Kasumi-1 (cell line): Measurements from ENCODE around the gene PHACTR1.

ENCODE experiments used
- DNase-seq, 2 experiments: peaks; one replicate each; lab custom pipeline; 2025; lab: John Stamatoyannopoulos, UW

PHACTR1 gene

DNA sequence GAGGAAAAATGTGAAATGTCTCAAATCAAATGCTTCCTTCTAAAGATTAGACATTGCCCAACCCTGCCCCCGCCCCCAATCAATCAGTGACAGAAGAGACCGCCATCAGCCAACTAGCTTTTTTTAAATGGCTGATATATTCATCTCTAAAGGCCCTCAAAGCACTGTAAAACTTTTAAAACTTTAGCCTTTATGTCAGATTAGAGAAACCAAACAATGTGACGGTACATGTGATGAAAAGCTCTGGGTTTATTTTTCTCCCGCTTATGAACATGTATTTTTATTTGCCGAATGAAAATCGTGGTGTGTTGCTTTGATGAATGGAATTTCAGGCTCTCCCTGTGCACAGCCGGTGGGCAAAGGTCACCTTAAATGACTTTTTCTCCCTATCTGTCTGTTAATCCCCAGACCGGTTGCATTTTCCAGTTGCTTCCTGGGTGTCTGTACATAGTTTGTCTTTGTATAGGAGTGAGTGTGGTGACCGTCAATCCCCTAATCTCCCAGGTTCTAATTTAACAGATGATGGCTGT, 573.3 kb downstream of the PHACTR1 start:
- no peak for DNase-seq

DNA sequence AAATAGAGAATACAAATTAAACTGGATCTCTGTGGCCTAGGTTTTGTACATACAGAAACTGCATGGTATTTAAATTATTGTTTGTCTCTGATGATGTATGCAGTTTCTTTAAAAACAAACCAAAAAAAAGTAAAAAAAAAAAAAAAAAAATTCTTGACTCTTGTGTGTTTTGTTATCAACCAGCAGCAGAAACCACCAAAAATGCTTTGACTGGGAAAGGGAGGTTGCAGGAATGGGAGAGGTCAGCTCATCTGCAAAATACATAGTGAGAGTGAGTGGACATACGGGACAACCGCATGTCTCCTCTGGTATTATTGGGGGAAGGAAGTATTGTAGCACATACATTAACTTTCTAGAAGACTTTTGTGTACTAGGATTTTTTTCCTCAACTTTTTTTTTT, 573.8 kb downstream of the PHACTR1 start:
- no peak for DNase-seq

DNA sequence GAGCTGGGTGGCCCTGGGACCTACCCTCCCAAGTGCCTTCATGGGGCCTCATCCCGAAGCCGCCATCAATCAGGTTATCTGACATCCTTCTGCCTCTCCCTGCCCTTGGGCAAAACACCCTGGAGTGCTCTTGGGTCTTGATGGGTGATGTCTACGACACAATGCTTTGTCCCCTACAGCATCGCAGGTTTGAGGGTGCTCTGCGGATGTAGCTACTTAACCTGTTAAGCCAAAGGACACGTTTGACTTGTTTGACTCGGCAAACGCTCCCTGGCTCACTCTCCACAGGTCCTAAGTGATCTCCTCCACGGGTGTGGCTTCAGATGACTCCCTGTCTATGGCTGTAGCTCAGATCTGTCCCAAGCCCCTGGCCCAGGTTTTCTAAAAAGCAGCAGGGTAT, 576.2 kb downstream of the PHACTR1 start:
- DNase-seq = no peak

DNA sequence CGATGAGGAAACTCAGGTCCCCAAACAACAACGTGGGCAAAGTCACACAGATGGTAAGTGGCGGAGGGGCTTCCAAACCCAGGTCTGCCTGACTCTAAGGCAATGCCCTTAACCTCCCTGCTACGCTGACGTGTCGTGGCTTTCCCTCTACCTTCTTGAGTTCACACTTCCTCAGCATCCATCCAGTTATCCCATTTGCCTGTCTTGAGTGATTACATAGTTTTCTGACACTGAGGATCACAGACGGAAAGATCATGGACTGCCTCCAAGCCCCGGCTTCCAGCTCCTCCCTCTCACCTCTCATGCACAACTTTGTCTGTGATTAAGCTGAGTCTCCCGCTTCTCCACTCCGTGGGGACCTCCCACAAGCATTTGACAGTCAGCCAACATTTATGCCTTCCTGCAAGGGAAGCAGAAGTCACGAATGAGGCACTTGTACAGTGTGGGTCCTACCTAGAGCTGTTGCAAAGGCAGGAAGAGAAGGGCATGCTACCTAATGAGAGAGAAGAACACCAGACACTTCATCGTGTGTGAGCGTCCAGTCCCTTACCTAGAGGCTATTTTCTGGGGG, 578.0 kb downstream of the PHACTR1 start:
- peak; percentile 38 to 56 for DNase-seq

DNA sequence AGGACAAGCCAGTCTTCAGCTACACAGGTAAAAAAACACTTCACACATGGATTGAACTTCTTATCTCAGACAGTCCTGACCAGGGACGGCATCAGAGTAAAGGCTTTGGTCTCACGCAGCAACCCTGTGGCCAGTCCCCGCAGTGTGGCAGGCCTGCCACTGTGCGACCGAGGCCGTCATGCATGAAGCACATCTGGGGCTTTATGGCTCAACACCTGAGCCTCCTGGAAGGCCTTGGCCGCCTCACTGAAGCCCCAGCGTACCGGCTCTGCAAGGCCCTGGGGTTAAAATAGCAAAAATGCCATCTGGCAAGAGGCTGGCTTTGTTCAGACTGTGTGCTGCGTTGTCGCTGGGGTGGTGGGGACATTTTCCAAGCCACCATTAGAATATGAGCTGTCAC, 579.0 kb downstream of the PHACTR1 start:
- DNase-seq = no peak

DNA sequence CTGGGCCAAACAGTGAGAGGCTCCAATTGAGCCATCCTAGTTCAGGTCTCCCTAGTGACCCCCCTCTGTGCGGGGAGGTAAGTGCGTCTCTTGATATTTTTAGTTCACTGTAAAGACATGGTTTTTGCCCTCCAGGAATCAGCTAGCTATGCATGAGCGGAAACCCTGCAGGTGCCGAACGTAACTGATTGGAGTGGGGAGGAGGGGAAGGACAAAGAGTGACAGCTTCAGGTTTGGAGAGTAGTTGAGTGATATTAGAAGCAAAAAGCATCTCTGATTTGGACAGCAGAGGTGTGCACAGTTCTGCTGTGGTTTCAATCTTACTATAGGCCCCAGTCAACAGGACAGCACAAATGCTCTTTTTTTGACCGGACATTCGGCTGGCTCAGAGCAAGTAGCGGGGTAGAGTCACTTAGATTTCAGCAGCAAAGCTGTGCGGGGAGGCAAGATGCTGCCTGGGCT, 580.0 kb downstream of the PHACTR1 start:
- peak in 1 of 2 experiments; percentile 7 for DNase-seq

DNA sequence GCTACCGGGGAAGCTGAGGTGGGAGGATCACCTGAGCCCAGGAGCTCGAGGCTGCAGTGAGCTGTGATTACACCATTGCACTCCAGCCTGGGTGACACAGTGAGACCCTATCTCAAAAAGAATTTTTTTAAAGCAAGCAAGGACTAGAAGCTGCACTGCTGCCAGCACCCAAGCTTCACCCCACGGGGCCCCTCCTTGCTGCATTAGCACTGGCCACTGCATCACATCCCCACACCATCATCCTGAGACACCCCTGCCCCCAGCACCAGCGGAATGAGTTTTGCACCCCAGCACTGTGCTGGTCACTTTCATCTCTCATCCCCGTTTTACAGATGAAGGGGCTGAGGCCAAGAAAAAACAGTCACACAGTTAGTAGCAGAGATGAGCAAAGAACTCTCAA, 580.8 kb downstream of the PHACTR1 start:
- no peak for DNase-seq

DNA sequence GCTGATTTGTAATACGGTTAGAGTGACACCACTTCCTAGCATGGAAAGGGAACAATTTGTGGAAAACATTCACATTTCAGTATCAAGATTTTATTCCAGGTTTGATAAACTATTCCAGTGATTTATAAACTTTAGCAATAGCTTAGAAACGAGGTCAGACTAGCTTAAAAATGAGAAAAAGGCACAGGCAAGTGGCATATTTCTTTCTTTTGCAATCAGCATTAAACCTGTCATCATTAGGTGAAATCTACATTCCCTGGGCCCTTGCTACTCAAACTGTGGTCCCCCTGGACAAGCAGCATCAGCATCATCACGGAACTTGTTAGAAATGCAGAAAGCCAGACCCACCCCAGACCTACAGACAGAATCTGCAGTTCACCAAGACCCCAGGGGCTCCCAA, 581.9 kb downstream of the PHACTR1 start:
- no peak for DNase-seq

DNA sequence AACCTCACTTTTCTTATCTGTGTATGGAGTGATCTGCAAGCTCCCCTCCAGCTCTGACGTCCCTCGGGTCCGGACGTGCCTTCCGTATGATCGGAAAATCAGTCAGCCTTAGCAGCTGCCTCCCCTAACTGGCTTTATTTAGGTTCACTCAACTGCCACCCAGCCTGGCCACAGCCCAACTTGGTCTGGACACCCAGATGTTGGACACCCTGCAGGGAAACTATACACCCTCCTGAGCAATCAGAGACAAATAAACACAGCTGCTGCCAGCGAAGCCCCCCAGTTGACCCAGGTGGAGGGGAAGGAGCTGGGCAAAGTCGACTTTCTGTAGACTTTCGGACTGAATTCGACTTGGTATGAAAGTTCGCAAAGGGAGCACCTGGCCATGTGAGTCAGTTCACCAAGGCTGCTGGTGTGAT, 582.8 kb downstream of the PHACTR1 start:
- no peak for DNase-seq

DNA sequence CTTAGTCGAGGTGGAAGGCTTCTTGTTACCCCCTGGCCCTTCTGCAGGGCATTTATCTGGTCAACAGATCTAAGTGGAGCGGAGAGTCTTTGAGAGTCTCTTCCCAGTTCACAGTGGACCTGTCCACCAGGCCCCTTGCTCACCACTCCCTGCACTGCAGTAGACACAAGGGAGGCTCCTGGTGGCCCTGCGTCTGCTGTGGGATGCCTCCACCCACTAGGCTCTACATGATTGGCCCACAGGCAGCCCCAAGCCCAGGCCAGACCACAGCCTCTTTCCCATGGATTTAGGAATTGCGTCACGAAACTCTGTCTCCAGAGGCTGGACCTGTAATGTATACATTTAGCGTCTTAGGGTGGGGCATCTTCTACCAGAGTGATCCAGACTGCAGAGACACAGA, 583.4 kb downstream of the PHACTR1 start:
- no peak for DNase-seq

DNA sequence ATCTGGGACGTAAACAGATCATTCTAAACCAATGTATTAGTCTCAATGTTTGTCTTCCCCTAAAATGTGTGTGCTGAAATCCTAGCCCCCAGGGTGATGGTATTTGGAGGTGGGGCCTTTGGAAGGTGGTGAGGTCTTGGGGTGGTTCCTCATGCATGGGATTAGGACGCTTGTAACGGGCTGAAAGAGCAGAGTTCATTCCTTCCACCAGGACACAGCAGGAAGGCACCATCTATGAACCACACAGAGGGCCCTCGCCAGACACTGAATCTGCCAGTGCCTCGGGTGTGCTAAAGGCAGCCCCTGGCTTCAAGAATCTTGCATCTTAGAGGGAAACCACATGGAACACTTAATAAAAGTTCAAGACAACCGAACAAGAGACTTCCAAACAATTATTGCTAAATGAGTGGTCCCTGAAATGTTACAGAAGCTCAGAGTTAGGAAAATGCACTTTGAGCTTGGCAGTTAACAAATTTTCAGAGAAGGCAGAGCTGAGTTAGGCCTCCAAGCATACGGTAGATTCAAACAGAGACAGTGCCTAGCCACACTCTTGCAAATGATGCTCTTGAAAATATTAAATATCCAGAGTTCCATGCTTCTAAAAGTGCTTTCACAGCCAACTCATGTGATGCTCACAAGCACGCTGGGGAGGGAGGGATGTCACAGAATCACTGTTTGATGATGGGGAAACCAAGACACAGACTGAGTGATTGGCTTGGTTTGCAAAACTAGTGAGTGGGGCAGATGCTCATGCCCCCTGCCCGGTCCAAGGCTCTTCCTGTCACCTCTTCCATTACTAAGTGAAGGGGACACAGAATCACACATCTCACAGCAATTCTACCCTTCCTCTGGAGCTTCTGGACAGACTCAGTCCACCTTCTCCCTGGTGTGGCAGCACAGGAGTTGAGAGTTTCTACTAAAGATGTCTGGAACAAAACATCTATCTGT, 584.4 kb downstream of the PHACTR1 start:
- DNase-seq = no peak

DNA sequence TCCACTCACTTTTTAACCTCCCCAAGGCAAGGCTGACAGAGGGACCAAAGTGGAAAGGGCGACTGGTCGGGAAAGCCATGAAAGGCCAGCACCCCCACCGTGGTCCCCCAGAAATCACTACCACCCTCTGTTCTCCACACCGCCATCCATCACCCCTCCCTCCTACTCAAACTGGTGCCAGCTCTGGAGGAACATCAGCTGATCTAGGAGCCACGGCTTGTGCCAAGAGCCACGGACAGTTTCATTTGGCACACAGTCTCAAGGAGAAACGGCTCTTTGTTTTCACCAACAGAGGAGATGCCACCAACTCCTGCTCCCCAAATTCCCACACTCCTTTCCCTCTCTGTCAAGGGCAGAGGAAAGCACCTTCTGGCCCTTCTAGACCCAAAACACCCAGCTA, 585.7 kb downstream of the PHACTR1 start:
- no peak for DNase-seq

DNA sequence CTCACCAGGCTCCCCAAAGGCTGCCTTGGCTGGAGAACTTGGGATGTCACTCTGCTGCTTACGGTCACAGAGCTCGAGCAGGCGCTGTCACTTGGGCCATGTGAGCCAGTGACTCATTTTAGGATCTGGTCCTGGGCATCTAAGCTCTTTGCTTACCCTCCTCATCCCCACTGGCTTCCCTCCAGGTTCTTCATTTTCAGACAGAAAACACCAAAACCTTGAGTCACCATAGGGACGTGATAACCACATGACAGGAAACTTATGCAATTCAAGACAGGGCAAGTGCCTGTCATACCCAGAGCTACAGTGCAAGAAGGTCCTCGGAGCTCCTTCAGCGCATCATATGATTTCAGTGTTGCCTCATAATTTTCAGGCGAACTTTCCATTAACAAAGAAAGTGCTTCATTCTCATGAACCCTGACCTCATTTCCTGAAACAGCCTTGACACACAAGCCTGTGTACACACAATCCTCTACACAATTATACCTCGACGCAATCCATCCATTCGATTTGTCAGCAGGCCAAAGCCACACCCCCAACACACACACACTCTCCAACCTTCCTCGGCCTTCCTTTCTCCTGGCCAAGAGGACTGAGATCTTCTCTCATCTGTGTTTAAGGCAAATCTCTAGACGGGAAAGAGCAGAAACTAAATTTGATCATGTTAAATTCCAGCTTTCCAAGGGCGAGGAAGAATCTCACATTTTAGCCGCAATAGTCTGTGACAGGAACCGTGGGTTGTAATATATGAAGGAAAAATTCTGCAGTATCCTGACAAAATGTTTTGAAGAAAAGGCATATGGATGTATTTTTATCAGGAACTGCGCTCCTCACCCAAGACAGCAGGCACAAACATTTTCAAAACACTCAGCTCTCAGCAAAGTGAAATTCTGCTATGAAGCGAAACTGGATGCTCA, 586.4 kb downstream of the PHACTR1 start:
- DNase-seq = peak; percentile 98 to 99

DNA sequence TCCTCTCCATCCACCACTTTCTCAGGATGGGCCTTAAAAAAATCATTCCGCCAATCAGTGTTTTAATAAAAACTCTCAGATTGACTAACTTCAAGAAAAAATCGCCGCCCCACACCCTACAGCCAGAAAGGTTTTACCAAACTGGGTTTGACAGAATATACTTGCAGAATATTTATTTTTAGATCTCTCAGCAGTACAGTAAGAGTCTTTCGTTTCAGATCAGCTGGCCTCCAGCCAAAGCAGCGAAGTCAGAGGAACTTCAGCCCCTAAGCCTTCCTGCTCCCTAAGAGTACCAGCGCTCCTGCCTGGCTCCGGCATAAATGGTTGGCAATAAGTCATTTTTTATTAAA, 587.1 kb downstream of the PHACTR1 start:
- peak; percentile 72 to 81 for DNase-seq

DNA sequence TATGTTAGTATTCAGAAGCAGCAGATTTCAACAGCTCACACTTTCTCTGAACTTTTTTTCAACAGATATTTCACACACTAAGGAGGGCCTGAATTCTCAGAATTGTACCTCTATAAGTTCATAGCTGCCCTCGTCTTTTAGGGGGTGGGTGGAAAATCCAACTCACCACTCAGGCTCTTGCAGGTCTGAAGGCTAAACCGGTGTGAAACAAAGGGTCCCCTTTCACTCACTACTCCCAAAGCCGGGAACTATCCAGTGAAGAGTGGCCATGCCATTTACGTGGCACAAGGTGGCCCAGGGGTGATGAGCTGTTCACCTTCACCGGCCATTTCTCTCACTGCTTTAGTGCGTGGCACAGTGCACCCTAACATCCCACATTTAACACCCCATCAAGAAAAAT, 587.5 kb downstream of the PHACTR1 start:
- DNase-seq = no peak

DNA sequence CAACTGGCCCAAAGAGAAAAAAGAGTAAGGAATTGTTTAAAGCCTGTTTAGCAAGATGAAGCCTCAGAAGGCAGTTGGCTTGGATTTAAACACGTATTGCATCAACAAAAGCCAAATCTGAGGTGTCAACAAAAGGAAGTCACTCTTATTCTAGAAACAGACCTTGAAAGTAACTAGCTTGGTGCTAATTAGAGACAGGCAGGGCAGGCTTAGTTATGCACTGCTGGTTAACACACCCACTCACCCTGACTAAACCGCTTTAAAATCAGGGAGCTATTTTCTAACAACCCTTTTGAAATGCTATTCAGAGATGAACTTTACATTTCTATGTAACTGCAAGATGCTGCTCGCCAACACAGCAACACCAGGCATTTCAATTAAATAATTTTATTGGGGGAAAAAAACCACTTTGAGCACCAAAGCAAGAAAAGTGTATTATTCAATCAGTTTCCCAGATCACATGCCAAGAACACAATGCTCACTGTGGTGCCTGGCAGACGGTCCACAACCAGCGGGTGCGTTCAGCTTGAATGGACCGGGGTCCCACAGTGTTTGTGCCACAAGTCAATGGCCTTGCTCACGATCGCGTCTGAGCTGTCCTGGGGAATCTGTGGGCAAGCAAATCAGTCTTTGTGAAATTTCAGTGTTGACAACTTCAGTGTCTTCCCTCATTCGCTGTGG, 588.2 kb downstream of the PHACTR1 start:
- DNase-seq = no peak

DNA sequence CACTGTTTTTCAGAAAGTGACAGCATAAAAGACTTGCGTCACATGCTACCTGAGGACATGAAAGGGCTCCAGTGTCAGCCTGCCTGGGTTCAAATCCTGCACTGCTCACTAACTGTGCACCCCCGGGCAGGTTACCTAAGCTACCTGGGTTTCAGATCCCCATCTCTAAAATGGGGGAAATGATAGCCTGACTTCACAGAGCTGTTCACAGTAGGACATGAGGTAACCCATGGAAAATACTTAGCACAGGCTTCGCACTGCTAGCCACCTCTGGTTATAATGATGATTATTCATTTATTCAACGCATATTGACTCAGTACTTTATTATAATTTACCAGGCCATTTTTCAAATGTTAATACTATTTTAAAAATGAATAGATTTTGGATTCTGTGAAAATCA, 588.7 kb downstream of the PHACTR1 start:
- no peak for DNase-seq

DNA sequence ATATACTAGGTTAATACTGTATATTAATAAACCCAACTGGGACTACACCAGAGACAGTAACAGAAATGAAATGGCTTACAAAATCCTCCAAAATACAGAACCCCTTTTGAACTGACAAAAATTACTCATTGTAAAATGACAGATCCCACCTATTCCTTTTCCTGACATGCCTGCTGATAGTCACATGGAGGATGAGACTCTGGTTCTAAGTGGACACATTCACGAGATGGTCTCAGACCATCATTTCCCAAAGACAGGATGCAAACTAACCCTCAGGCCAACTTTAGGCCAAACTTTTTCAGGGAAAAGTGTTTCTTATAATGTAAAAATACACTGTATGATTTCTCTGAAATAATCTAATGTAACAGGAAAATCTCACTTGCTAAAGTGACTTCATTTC, 589.2 kb downstream of the PHACTR1 start:
- DNase-seq = no peak

DNA sequence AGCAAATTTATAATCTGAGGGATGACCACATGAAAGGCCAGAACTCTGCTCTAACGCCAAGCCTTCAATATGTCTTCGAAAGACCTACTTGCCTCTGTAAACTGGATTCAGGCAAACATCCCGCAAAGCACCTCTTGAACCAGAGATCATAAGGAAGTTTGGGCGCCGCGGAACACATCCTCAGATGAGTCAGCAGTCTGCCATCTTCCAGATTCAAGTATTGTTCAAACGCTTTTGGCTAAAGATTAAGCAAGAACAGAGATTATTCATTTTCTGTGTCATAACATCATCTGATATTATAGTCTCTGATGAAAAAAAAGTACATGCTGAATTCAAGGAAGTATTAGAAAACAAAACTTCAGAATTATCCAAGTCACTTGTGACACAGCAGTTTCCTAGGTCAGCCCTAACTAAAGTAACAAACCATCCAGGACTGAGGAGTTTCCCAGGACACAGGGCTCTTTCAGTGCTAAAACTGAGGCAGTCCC, 591.0 kb downstream of the PHACTR1 start:
- DNase-seq = no peak

DNA sequence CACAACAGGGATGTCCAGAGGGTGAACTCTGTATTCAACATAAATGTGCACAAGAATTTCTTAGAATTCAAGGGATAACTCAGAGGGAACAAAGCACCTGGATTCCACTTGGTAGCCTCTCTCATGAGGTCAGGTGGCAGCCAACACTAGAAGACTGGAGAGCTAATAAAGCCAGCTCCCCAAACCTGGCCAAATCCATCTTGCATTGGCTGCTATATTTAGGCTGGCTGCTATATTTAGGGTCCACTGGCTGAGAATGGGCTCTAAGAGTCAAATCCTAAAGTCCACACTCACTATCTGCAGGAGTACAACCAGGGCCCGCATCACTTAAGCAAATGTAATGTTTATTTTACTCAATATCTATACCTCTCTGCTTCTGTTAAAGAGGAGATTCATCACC, 591.8 kb downstream of the PHACTR1 start:
- DNase-seq = no peak

DNA sequence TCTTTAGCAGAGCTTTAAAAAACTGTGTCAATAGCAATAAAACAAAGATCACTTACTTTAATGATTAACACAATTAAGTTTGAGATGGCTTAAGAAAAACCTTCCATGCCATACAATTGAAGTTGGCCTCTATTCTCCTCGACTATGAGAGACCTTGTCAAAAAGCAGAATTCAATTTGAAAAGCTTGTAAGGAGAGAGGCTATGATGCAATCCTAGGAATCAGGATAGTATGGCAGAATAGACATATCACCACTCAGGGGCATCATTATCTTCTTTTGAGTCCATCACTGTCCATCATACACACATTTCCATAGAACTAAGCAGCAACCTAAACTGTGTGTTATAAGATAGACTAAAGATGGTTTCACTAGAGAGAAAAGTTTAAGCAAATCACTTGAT, 594.6 kb downstream of the PHACTR1 start:
- no peak for DNase-seq

DNA sequence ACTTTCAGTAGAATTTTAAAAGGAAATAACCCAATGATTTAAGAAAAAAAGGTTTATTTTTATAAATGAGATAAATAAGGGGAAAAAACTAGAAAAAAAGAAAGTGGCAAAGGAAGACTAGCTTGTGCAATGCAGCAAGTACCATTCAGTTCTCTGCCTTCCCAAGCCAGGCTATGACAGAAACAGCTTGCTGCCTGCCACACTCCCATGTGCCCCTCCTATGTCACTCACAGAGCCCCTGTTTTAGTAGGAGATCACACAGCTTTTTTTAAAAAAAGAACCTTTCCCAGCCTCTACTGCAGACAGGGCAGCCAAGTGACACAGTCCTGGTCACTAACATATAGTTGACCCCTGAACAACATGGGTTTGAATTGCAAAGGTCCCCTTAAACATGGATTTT, 598.2 kb downstream of the PHACTR1 start:
- DNase-seq = no peak
